ENCODE measurements around the gene GDF3.
"Not testable (repeated sequence)": the region's sequence is repeated elsewhere in the genome, so short reads cannot be mapped to it uniquely, and the experiment has no call there.

GRCh38 chr12:7730984-7731383 is 35.4 kb upstream of the GDF3 start:
- TF ChIP-seq ZNF274 (IDR thresholded peaks at IDR 0.05; ENCODE audit: low read depth, low read length); YY1 (IDR thresholded peaks at IDR 0.05; ENCODE audit: insufficient read depth, insufficient read length): not testable (repeated sequence)
